ENCODE measurements around the gene GNA14. TPM values are rescaled to one million over a fixed set of nuclear protein-coding genes. Genes with fewer than 3 reads are reported as not detected.

The GNA14 gene
- total and polyA plus RNA-seq, 2 of the 8 experiments (the other 6 are each of a cell fraction or from before 2014, with no cell fraction given): 3.4 to 6.3 TPM

DNA sequence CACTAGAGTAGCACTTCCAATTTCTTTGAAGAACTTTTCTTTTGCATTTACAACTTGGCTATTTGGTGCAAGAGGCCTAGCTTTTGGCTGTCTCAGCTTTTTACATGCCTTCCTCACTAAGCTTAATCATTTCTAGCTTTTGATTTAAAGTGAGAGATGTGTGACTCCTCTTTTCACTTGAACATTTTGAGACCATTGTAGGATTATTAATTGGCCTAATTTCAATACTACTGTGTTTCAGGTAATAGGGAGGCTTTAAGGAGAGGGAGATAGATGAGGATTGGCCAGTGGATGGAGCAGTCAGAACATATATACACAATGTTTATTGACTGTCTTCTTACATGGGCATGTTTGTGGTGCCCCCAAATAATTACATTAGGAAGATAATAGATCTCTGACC is 161.7 kb downstream of the GNA14 start (continued):
- TF ChIP-seq RBBP5 (IDR thresholded peaks at IDR 0.05; ENCODE audit: borderline replicate concordance, low read depth, low read length) (no peak), CEBPB (IDR thresholded peaks at IDR 0.05; ENCODE audit: low read depth, low read length) (no peak), KDM1A (IDR thresholded peaks at IDR 0.05; ENCODE audit: borderline replicate concordance, low read length) (no peak), GABPA (IDR thresholded peaks at IDR 0.05; ENCODE audit: borderline replicate concordance, insufficient read depth, low read length) (no peak), POLR2A (IDR thresholded peaks at IDR 0.05; ENCODE audit: control extremely low read depth in 1 of 2, low read depth in 2 of 2, low read length in 2 of 2) (no peak), POLR2AphosphoS5 (IDR thresholded peaks at IDR 0.05; ENCODE audit: low read depth, low read length) (no peak), RNF2 (IDR thresholded peaks at IDR 0.05; ENCODE audit: borderline replicate concordance, low read depth, low read length, missing control alignments, poor library complexity, severe bottlenecking) (no peak), SP1 (IDR thresholded peaks at IDR 0.05; ENCODE audit: low read depth, low read length) (no peak)

Measured in H1 (cell line).